WERI-Rb-1 (cell line): ENCODE results near the gene KSR2.
"Not testable (repeated sequence)": the region's sequence is repeated elsewhere in the genome, so short reads cannot be mapped to it uniquely, and the experiment has no call there.

Experiments
- DNase-seq: peaks from one replicate; pipeline ENCODE4 v3.0.0-alpha.2; 2020
- H3K27ac ChIP-seq: fragments of 250-450 bp; sonication (Bioruptor Pico); 2 replicates; pipeline ENCODE4 v1.5.1; 2020; ENCODE audit warnings: mild to moderate bottlenecking, moderate library complexity
- H3K27me3 ChIP-seq: fragments of 250-450 bp; sonication (Bioruptor Pico); 2 replicates; pipeline ENCODE4 v1.5.1; 2021; ENCODE audit warnings: mild to moderate bottlenecking, low read depth, moderate library complexity; ENCODE audit not compliant: insufficient read depth, severe bottlenecking
- H3K36me3 ChIP-seq: fragments of 250-450 bp; sonication (Bioruptor Pico); 2 replicates; pipeline ENCODE4 v1.5.1; 2020; ENCODE audit warnings: mild to moderate bottlenecking, moderate library complexity
- H3K4me3 ChIP-seq: 2 replicates; pipeline ENCODE4 v1.5.1; 2011; ENCODE audit warnings: low read depth, mild to moderate bottlenecking, control low read depth, low read length
- H3K9me3 ChIP-seq: fragments of 250-450 bp; sonication (Bioruptor Pico); 2 replicates; pipeline ENCODE4 v1.5.1; 2021; ENCODE audit warnings: mild to moderate bottlenecking, moderate library complexity; ENCODE audit not compliant: severe bottlenecking
- TF ChIP-seq, protein P1 (sequence below): IDR thresholded peaks from 2 replicates; pipeline ENCODE4 v1.5.1; 2011; ENCODE audit warnings: low read depth, mild to moderate bottlenecking, control low read depth, inconsistent platforms, low read length

The KSR2 gene

DNA sequence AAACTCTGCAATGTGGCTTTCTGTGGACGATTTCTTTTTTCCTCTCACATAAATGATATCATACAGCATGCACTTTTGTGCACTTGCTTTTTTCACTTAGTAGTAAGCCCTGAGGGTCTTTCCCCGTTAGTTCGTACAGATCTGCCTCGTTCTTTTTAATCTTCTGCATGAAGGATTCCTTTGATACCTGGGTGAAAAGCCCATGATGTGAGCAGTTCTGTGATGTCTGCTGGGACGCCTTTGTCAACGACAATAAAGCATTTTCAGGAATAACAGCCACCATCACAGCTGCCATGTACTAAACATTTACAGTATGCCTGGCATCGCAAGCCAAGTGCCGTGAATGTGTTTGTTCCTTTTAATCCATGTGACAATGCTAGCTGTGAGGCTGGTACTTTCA lies 99.2 kb downstream of the KSR2 start:
- Histone ChIP-seq H3K9me3 (no peaks in the 10 kb centered on the region), H3K27me3 (no peaks in the 10 kb centered on the region), H3K36me3 (no peaks in the 10 kb centered on the region), H3K4me3 (no peak overlapping the region), H3K27ac (no peak overlapping the region)
- TF ChIP-seq, protein P1, sequence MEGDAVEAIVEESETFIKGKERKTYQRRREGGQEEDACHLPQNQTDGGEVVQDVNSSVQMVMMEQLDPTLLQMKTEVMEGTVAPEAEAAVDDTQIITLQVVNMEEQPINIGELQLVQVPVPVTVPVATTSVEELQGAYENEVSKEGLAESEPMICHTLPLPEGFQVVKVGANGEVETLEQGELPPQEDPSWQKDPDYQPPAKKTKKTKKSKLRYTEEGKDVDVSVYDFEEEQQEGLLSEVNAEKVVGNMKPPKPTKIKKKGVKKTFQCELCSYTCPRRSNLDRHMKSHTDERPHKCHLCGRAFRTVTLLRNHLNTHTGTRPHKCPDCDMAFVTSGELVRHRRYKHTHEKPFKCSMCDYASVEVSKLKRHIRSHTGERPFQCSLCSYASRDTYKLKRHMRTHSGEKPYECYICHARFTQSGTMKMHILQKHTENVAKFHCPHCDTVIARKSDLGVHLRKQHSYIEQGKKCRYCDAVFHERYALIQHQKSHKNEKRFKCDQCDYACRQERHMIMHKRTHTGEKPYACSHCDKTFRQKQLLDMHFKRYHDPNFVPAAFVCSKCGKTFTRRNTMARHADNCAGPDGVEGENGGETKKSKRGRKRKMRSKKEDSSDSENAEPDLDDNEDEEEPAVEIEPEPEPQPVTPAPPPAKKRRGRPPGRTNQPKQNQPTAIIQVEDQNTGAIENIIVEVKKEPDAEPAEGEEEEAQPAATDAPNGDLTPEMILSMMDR = no peak
- no peak for DNase-seq

GRCh38 chr12:117867348-117867747 lies 101.4 kb downstream of the KSR2 start:
- Histone ChIP-seq H3K9me3 (no peaks in the 10 kb centered on the region), H3K36me3 (no peaks in the 10 kb centered on the region), H3K4me3 (no peak overlapping the region), H3K27me3 (no peaks in the 10 kb centered on the region), H3K27ac (no peak overlapping the region)
- TF ChIP-seq, protein P1 = no peak
- no peak for DNase-seq

DNA sequence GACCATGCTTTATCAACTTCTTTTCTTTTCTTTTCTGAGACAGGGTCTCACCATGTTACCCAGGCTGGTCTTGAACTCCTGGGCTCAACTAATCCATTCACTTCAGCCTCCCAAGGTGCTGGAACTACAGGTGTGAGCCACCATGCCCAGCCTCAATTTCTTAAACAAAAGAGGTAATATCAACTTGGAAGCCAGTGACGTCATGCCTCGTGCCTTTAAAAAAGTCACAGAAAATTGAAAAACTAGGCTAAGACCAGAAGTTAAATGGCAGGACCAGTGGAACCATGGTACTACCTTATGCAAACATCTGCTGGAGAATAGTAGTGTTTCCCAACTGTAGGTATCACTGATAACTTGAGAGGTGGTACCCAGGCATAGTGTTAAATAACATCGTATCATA lies 103.3 kb downstream of the KSR2 start:
- H3K27ac ChIP-seq = no peak overlapping the region
- no peaks in the 10 kb centered on the region for H3K36me3 ChIP-seq
- H3K9me3 ChIP-seq = no peaks in the 10 kb centered on the region
- TF ChIP-seq, protein P1 = no peak
- no peak for DNase-seq
- no peaks in the 10 kb centered on the region for H3K27me3 ChIP-seq
- H3K4me3 ChIP-seq = no peak overlapping the region

- H3K27ac ChIP-seq = no peak overlapping the region
- DNase-seq = no peak
- H3K27me3 ChIP-seq = no peaks in the 10 kb centered on the region
- no peak overlapping the region for H3K4me3 ChIP-seq
- TF ChIP-seq, protein P1 = no peak
- no peaks in the 10 kb centered on the region for H3K36me3 ChIP-seq
- H3K9me3 ChIP-seq = no peaks in the 10 kb centered on the region
Measured at GRCh38 chr12:117863002-117863709, 105.6 kb downstream of the KSR2 start.

DNA sequence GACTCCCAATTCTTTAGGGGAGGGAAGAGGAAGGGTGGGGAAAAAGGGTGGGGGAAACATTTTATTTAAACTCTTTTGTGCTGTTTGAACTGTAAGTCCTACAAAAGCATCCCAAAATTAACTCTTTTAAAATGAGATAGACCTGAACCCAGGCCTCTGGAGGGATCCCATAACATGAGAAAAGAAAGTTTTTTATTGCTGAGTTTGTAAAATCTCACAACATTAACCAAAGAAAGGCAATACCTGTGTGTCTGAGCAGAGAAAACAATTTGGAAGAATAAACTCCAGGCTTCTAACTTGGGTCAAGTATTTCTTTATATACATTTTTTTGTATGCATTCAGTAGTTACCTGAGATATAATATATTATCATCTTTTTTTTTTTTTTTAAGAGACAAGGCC lies 107.1 kb downstream of the KSR2 start:
- no peaks in the 10 kb centered on the region for H3K9me3 ChIP-seq
- H3K4me3 ChIP-seq = no peak overlapping the region
- H3K27ac ChIP-seq = no peak overlapping the region
- no peak for DNase-seq
- TF ChIP-seq, protein P1 = no peak
- no peaks in the 10 kb centered on the region for H3K36me3 ChIP-seq
- no peaks in the 10 kb centered on the region for H3K27me3 ChIP-seq

GRCh38 chr12:117860787-117861290 lies 108.0 kb downstream of the KSR2 start:
- not testable (repeated sequence) for DNase-seq, H3K27me3 ChIP-seq, H3K4me3 ChIP-seq, H3K36me3 ChIP-seq, H3K9me3 ChIP-seq, H3K27ac ChIP-seq
